Karpas-422 (cell line): ENCODE results near the gene TCL1B. TPM values are rescaled to one million over a fixed set of nuclear protein-coding genes. Genes with fewer than 3 reads are reported as not detected.

Source experiments
- DNase-seq: peaks from one replicate; pipeline ENCODE4 v3.0.0-alpha.2; 2015
- H2AFZ ChIP-seq: fragments of 200-600 bp; sonication (generic); 2 replicates; pipeline ENCODE4 v1.6.1; 2014; ENCODE audit warnings: antibody characterized with exemption, low read length, mixed read lengths
- H3K27ac ChIP-seq: fragments of 200-600 bp; sonication (generic); 2 replicates; pipeline ENCODE4 v1.5.1; 2014; ENCODE audit warnings: mild to moderate bottlenecking, low read length, moderate library complexity
- H3K27me3 ChIP-seq: fragments of 200-600 bp; sonication (generic); 2 replicates; pipeline ENCODE4 v1.6.1; 2014; ENCODE audit warnings: low read length, mixed read lengths
- H3K36me3 ChIP-seq: fragments of 200-600 bp; sonication (generic); 2 replicates; pipeline ENCODE4 v1.6.1; 2014; ENCODE audit warnings: low read length, mixed read lengths; ENCODE audit not compliant: insufficient read depth
- H3K4me1 ChIP-seq: fragments of 200-600 bp; sonication (generic); 2 replicates; pipeline ENCODE4 v1.6.1; 2014; ENCODE audit warnings: mild to moderate bottlenecking, low read length, mixed read lengths
- H3K4me2 ChIP-seq: fragments of 200-600 bp; sonication (generic); 2 replicates; pipeline ENCODE4 v1.6.1; 2014; ENCODE audit warnings: low read length, low read depth, mild to moderate bottlenecking; ENCODE audit not compliant: poor library complexity, severe bottlenecking
- H3K4me3 ChIP-seq: fragments of 200-600 bp; sonication (generic); 2 replicates; pipeline ENCODE4 v1.5.1; 2014; ENCODE audit warnings: mild to moderate bottlenecking, antibody characterized with exemption, low read length, mixed read lengths
- H3K79me2 ChIP-seq: fragments of 200-600 bp; sonication (generic); 2 replicates; pipeline ENCODE4 v1.6.1; 2014; ENCODE audit warnings: mild to moderate bottlenecking, low read length, mixed read lengths
- H3K9ac ChIP-seq: fragments of 200-600 bp; sonication (generic); 2 replicates; pipeline ENCODE4 v1.6.0; 2014; ENCODE audit warnings: low read length
- H3K9me2 ChIP-seq: fragments of 200-600 bp; sonication (generic), shearing (Covaris generic); replicated peaks from 2 replicates; pipeline ENCODE4 v1.6.0; 2014; ENCODE audit warnings: mild to moderate bottlenecking, low read length, moderate library complexity; ENCODE audit not compliant: insufficient read depth
- H3K9me3 ChIP-seq: fragments of 300-700, 200-600 bp; sonication (generic); 2 replicates; pipeline ENCODE4 v1.6.1; 2014; ENCODE audit warnings: low read length, mixed read lengths
- H4K20me1 ChIP-seq: fragments of 200-600 bp; sonication (generic); 2 replicates; pipeline ENCODE4 v1.6.1; 2014; ENCODE audit warnings: mild to moderate bottlenecking, antibody characterized with exemption, low read length, low read depth; ENCODE audit not compliant: insufficient read depth
- total RNA-seq: library from RNA; depleted of rRNA; stranded (reverse); fragments of >200 nt; shearing (Covaris generic); gene quantifications from 2 replicates; pipeline ENCODE4 v1.2.3, GENCODE V29; 2014; ENCODE audit warnings: low replicate concordance

Gene TCL1B
- total RNA-seq, 1 experiment from 2014 or later, result 0.37 TPM

DNA sequence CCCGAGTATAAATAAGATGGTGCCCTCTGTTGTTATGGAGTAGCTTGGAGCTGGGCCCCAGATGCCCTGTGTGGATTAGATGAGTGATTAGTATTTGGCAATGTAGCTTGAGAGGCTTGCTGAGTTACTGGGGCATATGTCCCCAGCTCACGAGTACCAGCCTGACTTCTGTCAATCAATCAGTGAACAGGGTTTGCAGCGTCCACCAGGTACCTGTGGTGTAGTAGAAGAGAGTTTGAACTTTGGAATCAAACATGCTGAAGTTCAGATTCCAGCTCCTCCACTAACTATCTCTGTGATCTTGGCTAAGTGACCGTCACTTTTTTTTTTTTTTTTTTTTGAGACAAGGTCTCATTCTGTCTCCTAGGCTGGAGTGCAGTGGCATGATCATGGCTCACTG is 11.6 kb upstream of the TCL1B start:
- no peak for DNase-seq
- H3K36me3 ChIP-seq, result no peaks in the 10 kb centered on the region; the same call in 1 of the 2 replicates
- H3K9ac ChIP-seq, result no peak overlapping the region
- H3K4me1 ChIP-seq, result peaks cover 60% of the 10 kb centered on the region
- H3K9me2 ChIP-seq, result no peaks in the 10 kb centered on the region
- no peak overlapping the region; the same call in 1 of the 2 replicates for H3K27ac ChIP-seq
- H4K20me1 ChIP-seq, result no peaks in the 10 kb centered on the region
- no peaks in the 10 kb centered on the region for H3K79me2 ChIP-seq
- H3K4me3 ChIP-seq, result no peak overlapping the region
- no peak overlapping the region for H2AFZ ChIP-seq
- H3K9me3 ChIP-seq, result no peaks in the 10 kb centered on the region
- H3K27me3 ChIP-seq, result no peaks in the 10 kb centered on the region
- no peak overlapping the region for H3K4me2 ChIP-seq

GRCh38 chr14:95675486-95675885 is 10.7 kb upstream of the TCL1B start:
- Histone ChIP-seq H4K20me1 (no peaks in the 10 kb centered on the region), H3K4me1 (peaks cover 60% of the 10 kb centered on the region), H3K27me3 (no peaks in the 10 kb centered on the region), H2AFZ (peak overlapping the region; percentile 65; the same call in 1 of the 2 replicates), H3K9me2 (no peaks in the 10 kb centered on the region), H3K4me3 (peak overlapping the region; percentile 18; the same call in 1 of the 2 replicates), H3K9ac (peak overlapping the region; percentile 33), H3K36me3 (no peaks in the 10 kb centered on the region; the same call in 1 of the 2 replicates), H3K9me3 (no peaks in the 10 kb centered on the region), H3K27ac (peak overlapping the region; percentile 79), H3K4me2 (peak overlapping the region; percentile 60), H3K79me2 (no peaks in the 10 kb centered on the region)
- peak; percentile 81 for DNase-seq

GRCh38 chr14:95677179-95677835 is 8.9 kb upstream of the TCL1B start:
- Histone ChIP-seq H3K9ac (no peak overlapping the region), H4K20me1 (no peaks in the 10 kb centered on the region), H3K4me1 (peaks cover 64% of the 10 kb centered on the region), H3K27ac (no peak overlapping the region), H3K4me2 (peak overlapping the region; percentile 27), H3K36me3 (no peaks in the 10 kb centered on the region; the same call in 1 of the 2 replicates), H2AFZ (no peak overlapping the region), H3K27me3 (no peaks in the 10 kb centered on the region), H3K79me2 (no peaks in the 10 kb centered on the region), H3K9me3 (no peaks in the 10 kb centered on the region), H3K4me3 (no peak overlapping the region), H3K9me2 (no peaks in the 10 kb centered on the region)
- no peak for DNase-seq

GRCh38 chr14:95679148-95679815 is 6.9 kb upstream of the TCL1B start:
- Histone ChIP-seq H3K4me1 (peaks cover 67% of the 10 kb centered on the region), H3K4me3 (no peak overlapping the region), H3K9ac (no peak overlapping the region), H2AFZ (no peak overlapping the region), H3K9me3 (no peaks in the 10 kb centered on the region), H4K20me1 (no peaks in the 10 kb centered on the region), H3K27me3 (no peaks in the 10 kb centered on the region), H3K79me2 (no peaks in the 10 kb centered on the region), H3K36me3 (no peaks in the 10 kb centered on the region; the same call in 1 of the 2 replicates), H3K27ac (no peak overlapping the region), H3K9me2 (no peaks in the 10 kb centered on the region), H3K4me2 (peak overlapping the region; percentile 11)
- DNase-seq, result no peak

DNA sequence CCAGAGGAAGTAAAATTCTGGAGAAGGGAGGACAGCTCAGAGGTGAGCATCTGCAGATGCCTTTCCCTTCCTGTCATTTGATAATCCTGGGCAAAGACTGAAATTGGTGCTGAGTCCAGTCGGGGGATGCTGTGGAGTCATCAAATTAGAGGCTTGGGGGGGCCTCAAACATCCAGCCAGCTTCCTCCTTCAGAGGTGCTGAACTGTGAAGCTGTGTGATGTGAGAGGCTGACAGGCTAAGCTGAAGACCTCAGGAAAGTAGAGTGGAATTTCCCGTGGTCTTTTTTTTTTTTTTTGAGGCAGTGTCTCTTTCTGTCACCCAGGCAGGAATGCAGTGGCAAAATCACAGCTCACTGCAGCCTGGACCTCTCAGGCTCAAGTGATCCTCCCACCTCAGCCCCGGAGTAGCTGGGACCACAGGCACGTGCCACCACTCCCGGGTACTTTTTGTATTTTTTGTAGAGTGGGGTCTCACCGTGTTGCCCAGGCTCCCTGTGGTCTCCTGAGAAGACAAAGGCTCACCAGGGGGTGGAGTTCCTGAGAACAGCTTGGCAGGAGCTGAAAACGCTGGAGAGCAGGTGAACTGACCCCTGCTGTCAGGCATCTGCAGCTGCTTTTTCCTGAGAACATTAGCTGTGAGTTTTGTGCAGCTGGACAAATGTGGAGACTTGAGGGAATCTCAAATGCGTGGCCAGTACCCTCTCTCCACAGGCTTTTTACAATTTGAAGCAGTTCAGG is 6.1 kb upstream of the TCL1B start:
- H3K79me2 ChIP-seq, result no peaks in the 10 kb centered on the region
- peak overlapping the region; percentile 11 for H3K4me2 ChIP-seq
- H2AFZ ChIP-seq, result no peak overlapping the region
- H4K20me1 ChIP-seq, result no peaks in the 10 kb centered on the region
- no peaks in the 10 kb centered on the region for H3K27me3 ChIP-seq
- peaks cover 58% of the 10 kb centered on the region for H3K4me1 ChIP-seq
- H3K9me2 ChIP-seq, result no peaks in the 10 kb centered on the region
- no peak overlapping the region for H3K27ac ChIP-seq
- H3K36me3 ChIP-seq, result no peaks in the 10 kb centered on the region; the same call in 1 of the 2 replicates
- no peaks in the 10 kb centered on the region for H3K9me3 ChIP-seq
- peak overlapping the region; percentile 33; the same call in 1 of the 2 replicates for H3K9ac ChIP-seq
- peak; percentile 62 for DNase-seq
- H3K4me3 ChIP-seq, result no peak overlapping the region

GRCh38 chr14:95681153-95681552 is 5.1 kb upstream of the TCL1B start:
- Histone ChIP-seq H3K4me1 (peaks cover 48% of the 10 kb centered on the region), H3K4me3 (no peak overlapping the region), H3K9ac (no peak overlapping the region), H3K36me3 (no peaks in the 10 kb centered on the region; the same call in 1 of the 2 replicates), H3K9me2 (no peaks in the 10 kb centered on the region), H3K79me2 (no peaks in the 10 kb centered on the region), H3K27me3 (no peaks in the 10 kb centered on the region), H3K9me3 (no peaks in the 10 kb centered on the region), H3K27ac (no peak overlapping the region), H4K20me1 (no peaks in the 10 kb centered on the region), H3K4me2 (no peak overlapping the region), H2AFZ (no peak overlapping the region)
- peak; percentile 57 for DNase-seq

GRCh38 chr14:95683793-95684192 is 2.4 kb upstream of the TCL1B start:
- no peak overlapping the region for H3K4me3 ChIP-seq
- peak overlapping the region; percentile 11 for H3K4me2 ChIP-seq
- no peak overlapping the region for H2AFZ ChIP-seq
- peaks cover 33% of the 10 kb centered on the region for H3K4me1 ChIP-seq
- no peaks in the 10 kb centered on the region for H3K36me3 ChIP-seq
- DNase-seq, result peak; percentile 92
- H3K9me2 ChIP-seq, result no peaks in the 10 kb centered on the region
- H3K27me3 ChIP-seq, result no peaks in the 10 kb centered on the region
- H3K9ac ChIP-seq, result no peak overlapping the region
- no peaks in the 10 kb centered on the region for H3K79me2 ChIP-seq
- no peaks in the 10 kb centered on the region for H4K20me1 ChIP-seq
- no peak overlapping the region for H3K27ac ChIP-seq
- no peaks in the 10 kb centered on the region for H3K9me3 ChIP-seq

DNA sequence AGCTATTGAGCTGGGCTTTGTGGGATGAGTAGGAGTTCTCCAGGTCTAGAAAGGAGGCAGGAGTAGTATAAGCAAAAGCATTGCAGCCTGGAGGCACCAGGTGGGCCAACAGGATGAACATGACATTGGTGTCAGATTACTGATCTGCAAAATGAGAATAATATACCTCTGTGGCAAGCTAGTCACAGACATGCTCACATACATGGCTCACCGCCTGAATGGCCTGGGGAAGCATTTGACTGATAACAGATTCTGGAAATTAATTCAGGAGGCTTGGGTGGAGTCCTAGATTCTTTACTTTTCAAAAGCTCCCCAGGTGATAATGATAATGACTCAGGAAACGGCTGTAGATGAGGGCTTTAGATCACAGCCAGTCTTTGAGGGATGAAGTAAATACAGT is 709 bp downstream of the TCL1B start:
- H3K36me3 ChIP-seq, result no peaks in the 10 kb centered on the region
- no peaks in the 10 kb centered on the region for H3K9me2 ChIP-seq
- H3K27ac ChIP-seq, result no peak overlapping the region
- no peak overlapping the region for H2AFZ ChIP-seq
- peaks cover 12% of the 10 kb centered on the region for H3K4me1 ChIP-seq
- H3K9ac ChIP-seq, result no peak overlapping the region
- H3K4me3 ChIP-seq, result no peak overlapping the region
- H4K20me1 ChIP-seq, result no peaks in the 10 kb centered on the region
- no peaks in the 10 kb centered on the region for H3K79me2 ChIP-seq
- no peak for DNase-seq
- no peak overlapping the region for H3K4me2 ChIP-seq
- H3K9me3 ChIP-seq, result no peaks in the 10 kb centered on the region
- no peaks in the 10 kb centered on the region for H3K27me3 ChIP-seq
